ENCODE results near the gene PRKG2. TPM values are rescaled to one million over a fixed set of nuclear protein-coding genes. Genes with fewer than 3 reads are reported as not detected.
"Not testable (repeated sequence)": the region's sequence is repeated elsewhere in the genome, so short reads cannot be mapped to it uniquely, and the experiment has no call there.

Gene PRKG2
- total RNA-seq, 2 experiments from 2014 or later = 0.27 to 0.39 TPM

GRCh38 chr4:81164623-81165416, 50.2 kb downstream of the PRKG2 start:
- no peaks in the 10 kb centered on the region for H3K4me1 ChIP-seq (ENCODE audit: insufficient read depth, low read length)
- H3K4me3 ChIP-seq (ENCODE audit: low read length) = no peak overlapping the region
- Mint-ChIP-seq H3K27ac (no peak overlapping the region), H3K9me3 (no peaks in the 10 kb centered on the region), H3K4me1 (ENCODE audit: low read depth) (no peaks in the 10 kb centered on the region), H3K36me3 (ENCODE audit: low read depth) (no peaks in the 10 kb centered on the region), H3K4me3 (no peak overlapping the region), H3K27me3 (peaks cover 4% of the 10 kb centered on the region)
- ChIA-PET CTCF (no interaction called here), POLR2A (no interaction called here)
- H3K27me3 ChIP-seq (ENCODE audit: control insufficient read depth in 1 of 2, insufficient read depth in 2 of 2, low read length in 2 of 2) = no peaks in the 10 kb centered on the region
- intact Hi-C loops (cut with DNase I, micrococcal nuclease) = no loop called here
- ATAC-seq (ENCODE audit: poor library complexity) (no peak), DNase-seq (no peak)
- no peak overlapping the region for H3K27ac ChIP-seq (ENCODE audit: low read depth in 1 of 2, low read length in 2 of 2)
- H3K9me3 ChIP-seq (ENCODE audit: control insufficient read depth in 1 of 2, insufficient read depth in 1 of 2, low read length in 2 of 2) = no peaks in the 10 kb centered on the region
- no peak for TF ChIP-seq CTCF (IDR thresholded peaks at IDR 0.05)
- no peaks in the 10 kb centered on the region for H3K36me3 ChIP-seq (ENCODE audit: insufficient read depth, low read length)

- H3K4me1 ChIP-seq (ENCODE audit: insufficient read depth, low read length) = no peaks in the 10 kb centered on the region
- no peaks in the 10 kb centered on the region for H3K4me1 Mint-ChIP-seq (ENCODE audit: low read depth)
- no peak overlapping the region for H3K4me3 ChIP-seq (ENCODE audit: low read length)
- no peak overlapping the region for H3K27ac ChIP-seq (ENCODE audit: low read depth in 1 of 2, low read length in 2 of 2)
- intact Hi-C loops (cut with DNase I, micrococcal nuclease) = no loop called here
- TF ChIP-seq CTCF (IDR thresholded peaks at IDR 0.05) = no peak
- no peak overlapping the region for H3K4me3 Mint-ChIP-seq
- ChIA-PET POLR2A (no interaction called here), CTCF (no interaction called here)
- H3K27me3 ChIP-seq (ENCODE audit: control insufficient read depth in 1 of 2, insufficient read depth in 2 of 2, low read length in 2 of 2) = no peaks in the 10 kb centered on the region
- H3K36me3 Mint-ChIP-seq (ENCODE audit: low read depth) = no peaks in the 10 kb centered on the region
- peaks cover 4% of the 10 kb centered on the region for H3K27me3 Mint-ChIP-seq
- ATAC-seq (ENCODE audit: poor library complexity) = no peak
- H3K36me3 ChIP-seq (ENCODE audit: insufficient read depth, low read length) = no peaks in the 10 kb centered on the region
- no peak overlapping the region for H3K27ac Mint-ChIP-seq
- DNase-seq = no peak
- no peaks in the 10 kb centered on the region for H3K9me3 ChIP-seq (ENCODE audit: control insufficient read depth in 1 of 2, insufficient read depth in 1 of 2, low read length in 2 of 2)
- no peaks in the 10 kb centered on the region for H3K9me3 Mint-ChIP-seq
Measured at GRCh38 chr4:81164126-81164525, 50.9 kb downstream of the PRKG2 start.

DNA sequence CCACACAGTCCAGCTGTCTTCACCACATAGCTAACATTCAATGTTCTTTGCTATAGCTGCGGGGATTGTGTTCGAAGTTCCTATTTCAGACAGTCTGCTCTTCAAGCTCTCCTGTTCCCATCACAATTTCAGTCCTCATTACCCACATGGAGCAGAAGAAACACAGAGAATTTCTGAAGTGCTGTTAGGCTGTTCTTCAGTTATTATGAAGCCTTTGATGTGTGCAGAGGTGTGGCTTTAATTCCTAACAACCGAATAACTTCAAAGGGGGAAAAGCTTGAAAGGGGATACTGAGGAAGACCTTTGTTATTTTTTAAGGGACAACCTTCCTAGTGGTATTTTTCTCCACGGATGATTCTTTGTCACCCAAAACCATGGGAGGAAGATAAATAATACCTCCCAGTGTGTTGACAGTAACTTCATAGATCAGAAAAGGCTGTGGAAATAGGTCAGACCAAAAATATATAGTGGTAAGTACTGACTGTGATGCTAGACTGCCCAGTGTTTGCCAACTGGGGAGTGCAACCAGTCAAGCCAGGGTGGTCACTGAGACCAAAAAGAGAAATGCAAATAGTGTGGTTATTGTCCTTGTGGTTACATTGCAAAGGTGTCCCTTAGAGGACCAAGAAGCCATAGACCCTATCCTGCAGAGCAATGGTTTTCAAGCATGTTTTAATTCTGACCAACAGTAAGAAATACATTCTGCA, 52.1 kb downstream of the PRKG2 start:
- ChIA-PET CTCF (no interaction called here), POLR2A (no interaction called here)
- Histone ChIP-seq H3K27me3 (ENCODE audit: control insufficient read depth in 1 of 2, insufficient read depth in 2 of 2, low read length in 2 of 2) (no peaks in the 10 kb centered on the region), H3K4me3 (ENCODE audit: low read length) (no peak overlapping the region), H3K36me3 (ENCODE audit: insufficient read depth, low read length) (no peaks in the 10 kb centered on the region), H3K4me1 (ENCODE audit: insufficient read depth, low read length) (no peaks in the 10 kb centered on the region), H3K27ac (ENCODE audit: low read depth in 1 of 2, low read length in 2 of 2) (no peak overlapping the region), H3K9me3 (ENCODE audit: control insufficient read depth in 1 of 2, insufficient read depth in 1 of 2, low read length in 2 of 2) (no peaks in the 10 kb centered on the region)
- peaks cover 4% of the 10 kb centered on the region for H3K27me3 Mint-ChIP-seq
- H3K4me3 Mint-ChIP-seq = no peak overlapping the region
- no peak overlapping the region for H3K27ac Mint-ChIP-seq
- H3K4me1 Mint-ChIP-seq (ENCODE audit: low read depth) = no peaks in the 10 kb centered on the region
- no peak for ATAC-seq (ENCODE audit: poor library complexity)
- no peaks in the 10 kb centered on the region for H3K36me3 Mint-ChIP-seq (ENCODE audit: low read depth)
- H3K9me3 Mint-ChIP-seq = no peaks in the 10 kb centered on the region
- intact Hi-C loops (cut with DNase I, micrococcal nuclease) = no loop called here
- no peak for DNase-seq
- no peak for TF ChIP-seq CTCF (IDR thresholded peaks at IDR 0.05)

GRCh38 chr4:81153714-81154323, 61.2 kb downstream of the PRKG2 start:
- H3K36me3 Mint-ChIP-seq (ENCODE audit: low read depth); intact Hi-C loops (cut with DNase I, micrococcal nuclease); CTCF ChIA-PET; H3K9me3 Mint-ChIP-seq; H3K27ac ChIP-seq (ENCODE audit: low read depth in 1 of 2, low read length in 2 of 2); H3K9me3 ChIP-seq (ENCODE audit: control insufficient read depth in 1 of 2, insufficient read depth in 1 of 2, low read length in 2 of 2); H3K36me3 ChIP-seq (ENCODE audit: insufficient read depth, low read length); ATAC-seq (ENCODE audit: poor library complexity); H3K27me3 Mint-ChIP-seq; H3K4me1 Mint-ChIP-seq (ENCODE audit: low read depth); H3K27me3 ChIP-seq (ENCODE audit: control insufficient read depth in 1 of 2, insufficient read depth in 2 of 2, low read length in 2 of 2); H3K4me1 ChIP-seq (ENCODE audit: insufficient read depth, low read length): not testable (repeated sequence)
- POLR2A ChIA-PET = interaction anchor here (0.5 kb wide), 1 partner anchor 416 kb away, joined by 3 read pairs; no protein-coding TSS in a partner anchor
- peak overlapping the region; percentile 47 for H3K4me3 ChIP-seq (ENCODE audit: low read length)
- peak overlapping the region; percentile 84 for H3K4me3 Mint-ChIP-seq
- peak overlapping the region; percentile 83 for H3K27ac Mint-ChIP-seq
- peak in 7 of 14 experiments; percentile 0 to 35 (median 16) for DNase-seq
